ENCODE results near the gene FBRSL1. TPM values are rescaled to one million over a fixed set of nuclear protein-coding genes. Genes with fewer than 3 reads are reported as not detected.

Gene FBRSL1
- total and polyA plus RNA-seq, 2 donors (not counting 3 experiments of a cell fraction or from before 2014, with no cell fraction given), result 19.3 to 79.8 TPM

GRCh38 chr12:132514216-132514820, 24.4 kb downstream of the FBRSL1 start:
- H2AFZ ChIP-seq (ENCODE audit: low read depth, low read length), result no peak overlapping the region
- peaks cover 0 to 7% of the 10 kb centered on the region in 2 experiments for H3K27me3 ChIP-seq (ENCODE audit: control insufficient read depth in 2 of 2, insufficient read depth in 2 of 2, low read length in 2 of 2)
- no peaks in the 10 kb centered on the region for H3K4me1 ChIP-seq (ENCODE audit: control insufficient read depth, extremely low read depth, insufficient read depth, low read length)
- H3K9me3 ChIP-seq (replicated peaks; ENCODE audit: control insufficient read depth, insufficient read depth, low read length), result no peaks in the 10 kb centered on the region
- no peaks in the 10 kb centered on the region for H4K20me1 ChIP-seq (replicated peaks; ENCODE audit: control insufficient read depth, extremely low read depth, insufficient read depth, low read length)
- no peak overlapping the region for H3K9ac ChIP-seq (replicated peaks; ENCODE audit: extremely low read depth, insufficient read depth, low read length)
- H3K36me3 ChIP-seq (ENCODE audit: control insufficient read depth in 2 of 2, extremely low read depth in 1 of 2, insufficient read depth in 2 of 2, low read length in 2 of 2), result peaks cover 0 to 2% of the 10 kb centered on the region in 2 experiments
- BruUV-seq (replicated peaks), result no TSS peak
- ChIA-PET CTCF (no interaction called here), POLR2A (no interaction called here)
- no peak overlapping the region for H3K27ac ChIP-seq (ENCODE audit: insufficient read depth, low read depth, low read length)
- H3K4me2 ChIP-seq (ENCODE audit: insufficient read depth, low read length), result no peak overlapping the region
- no peaks in the 10 kb centered on the region for H3K79me2 ChIP-seq (ENCODE audit: control insufficient read depth, insufficient read depth, low read length)
- no peak for DNase-seq (ENCODE audit: low read depth, low spot score)
- intact Hi-C loops (cut with micrococcal nuclease) (no loop called here), dilution Hi-C loops (cut with MboI; ENCODE audit: extremely low pct_ligation_motif_present, low sequenced_read_pairs) (no loop called here)
- no peak overlapping the region for H3K4me3 ChIP-seq (replicated peaks in 1 of 3; ENCODE audit: insufficient read depth in 1 of 3, low read depth in 1 of 3, low read length in 3 of 3)
- no peak for FAIRE-seq
- no peaks in the 10 kb centered on the region for H3K9me1 ChIP-seq (replicated peaks; ENCODE audit: control insufficient read depth, extremely low read depth, insufficient read depth, low read length)
- no peak for TF ChIP-seq GATA2 (IDR thresholded peaks at IDR 0.05; ENCODE audit: insufficient read depth, insufficient read length, low read depth, low read length)

- FAIRE-seq, result no peak
- intact Hi-C loops (cut with micrococcal nuclease), result no loop called here
- Histone ChIP-seq H3K9me1 (replicated peaks; ENCODE audit: control insufficient read depth, extremely low read depth, insufficient read depth, low read length) (no peaks in the 10 kb centered on the region), H3K9me3 (replicated peaks; ENCODE audit: control insufficient read depth, insufficient read depth, low read length) (no peaks in the 10 kb centered on the region), H3K27ac (ENCODE audit: insufficient read depth, low read depth, low read length) (no peak overlapping the region), H3K36me3 (ENCODE audit: control insufficient read depth in 2 of 2, extremely low read depth in 1 of 2, insufficient read depth in 2 of 2, low read length in 2 of 2) (peaks cover 0 to 2% of the 10 kb centered on the region in 2 experiments), H3K9ac (replicated peaks; ENCODE audit: extremely low read depth, insufficient read depth, low read length) (no peak overlapping the region), H3K4me3 (replicated peaks in 1 of 3; ENCODE audit: insufficient read depth in 1 of 3, low read depth in 1 of 3, low read length in 3 of 3) (no peak overlapping the region), H3K27me3 (ENCODE audit: control insufficient read depth in 2 of 2, insufficient read depth in 2 of 2, low read length in 2 of 2) (peaks cover 0 to 4% of the 10 kb centered on the region in 2 experiments), H3K4me2 (ENCODE audit: insufficient read depth, low read length) (no peak overlapping the region), H3K79me2 (ENCODE audit: control insufficient read depth, insufficient read depth, low read length) (no peaks in the 10 kb centered on the region), H4K20me1 (replicated peaks; ENCODE audit: control insufficient read depth, extremely low read depth, insufficient read depth, low read length) (no peaks in the 10 kb centered on the region), H3K4me1 (ENCODE audit: control insufficient read depth, extremely low read depth, insufficient read depth, low read length) (no peaks in the 10 kb centered on the region), H2AFZ (ENCODE audit: low read depth, low read length) (no peak overlapping the region)
- no TSS peak for BruUV-seq (replicated peaks)
- no peak for DNase-seq (ENCODE audit: low read depth, low spot score)
- ChIA-PET POLR2A (no interaction called here), CTCF (no interaction called here)
- TF ChIP-seq POLR2AphosphoS5 (IDR thresholded peaks at IDR 0.05; ENCODE audit: insufficient read depth, low read depth, low read length) (no peak), POLR2A (IDR thresholded peaks at IDR 0.05; ENCODE audit: low read depth, low read length) (no peak), MYC (IDR thresholded peaks at IDR 0.05; ENCODE audit: low read depth, low read length) (no peak), FOS (IDR thresholded peaks at IDR 0.05; ENCODE audit: borderline replicate concordance, insufficient read depth, low read length) (no peak), JUN (IDR thresholded peaks at IDR 0.05; ENCODE audit: borderline replicate concordance, insufficient read depth, insufficient read length, low read depth) (no peak), GATA2 (IDR thresholded peaks at IDR 0.05; ENCODE audit: insufficient read depth, insufficient read length, low read depth, low read length) (no peak), CTCF (IDR thresholded peaks at IDR 0.05; ENCODE audit: extremely low read depth in 1 of 2, insufficient read depth in 1 of 2, low read depth in 1 of 2, low read length in 2 of 2) (no peak), MAX (IDR thresholded peaks at IDR 0.05; ENCODE audit: insufficient read depth, insufficient read length) (no peak), EZH2 (IDR thresholded peaks at IDR 0.05; ENCODE audit: borderline replicate concordance, low read depth, low read length, severe bottlenecking) (no peak)
- dilution Hi-C loops (cut with MboI; ENCODE audit: extremely low pct_ligation_motif_present, low sequenced_read_pairs), result no loop called here
Observed at GRCh38 chr12:132514838-132515237, 24.9 kb downstream of the FBRSL1 start.
